PC-3 (cell line): Measurements from ENCODE around the gene PRPF4. TPM values are rescaled to one million over a fixed set of nuclear protein-coding genes. Genes with fewer than 3 reads are reported as not detected.

Source experiments
- ATAC-seq: fragments of 200-7000 bp; cut with Tn5 transposase; 2 replicates; pipeline ENCODE4 v1.9.1; 2020; ENCODE audit warnings: mild to moderate bottlenecking, moderate library complexity
- BruUV-seq: library from RNA; stranded (reverse); fragments of 400-500 nt; replicated peaks from 2 replicates; lab custom pipeline; 2021; lab: Mats Ljungman, UMichigan
- CTCF ChIA-PET: fragments of 300-600 bp; sonication (Branson Sonifier 250); formaldehyde crosslinking; loops from one replicate; lab custom pipeline; 2022; ENCODE audit warnings: antibody characterized with exemption; lab: Charles Lee
- POLR2A ChIA-PET: fragments of 300-600 bp; sonication (Branson Sonifier 250); formaldehyde crosslinking; loops from one replicate; lab custom pipeline; 2022; ENCODE audit warnings: antibody characterized with exemption; ENCODE audit not compliant: unreplicated experiment; lab: Charles Lee
- DNase-seq: peaks from one replicate; pipeline ENCODE4 v3.0.0-alpha.2; 2015
- H2AFZ ChIP-seq: fragments of 300-600 bp; sonication (generic); 2 replicates; pipeline ENCODE4 v1.6.0; 2016; ENCODE audit warnings: antibody characterized with exemption, low read length
- H3F3A ChIP-seq: fragments of 300-600 bp; sonication (generic); one replicate; pipeline ENCODE4 v1.6.0; 2017; ENCODE audit warnings: antibody characterized with exemption, low read length, control low read depth, mild to moderate bottlenecking; ENCODE audit not compliant: unreplicated experiment
- H3K27ac ChIP-seq: fragments of 300-600 bp; sonication (generic); 2 replicates; pipeline ENCODE4 v1.5.1; 2016; ENCODE audit warnings: mild to moderate bottlenecking, low read length
- H3K27me3 ChIP-seq: fragments of 300-600 bp; sonication (generic); 2 replicates; pipeline ENCODE4 v1.6.1; 2016; ENCODE audit warnings: low read length, mixed read lengths
- H3K36me3 ChIP-seq: fragments of 300-600 bp; sonication (generic); 2 replicates; pipeline ENCODE4 v1.6.1; 2016; ENCODE audit warnings: low read depth, mixed run types, low read length, mixed read lengths
- H3K4me1 ChIP-seq: fragments of 300-600 bp; sonication (generic); 2 replicates; pipeline ENCODE4 v1.5.1; 2016; ENCODE audit warnings: low read length; ENCODE audit not compliant: insufficient read depth
- H3K4me2 ChIP-seq: fragments of 300-600 bp; sonication (generic); 2 replicates; pipeline ENCODE4 v1.6.0; 2016; ENCODE audit warnings: low read length
- H3K4me3 ChIP-seq: fragments of 300-600 bp; sonication (generic); 2 replicates; pipeline ENCODE4 v1.5.1; 2016; ENCODE audit warnings: mild to moderate bottlenecking, low read length, mixed read lengths
- H3K79me2 ChIP-seq: fragments of 300-600 bp; sonication (generic); 2 replicates; pipeline ENCODE4 v1.6.1; 2017; ENCODE audit warnings: low read length, mixed read lengths
- H3K9ac ChIP-seq: fragments of 300-600 bp; sonication (generic); 2 replicates; pipeline ENCODE4 v1.6.0; 2016; ENCODE audit warnings: mild to moderate bottlenecking, low read length
- H3K9me2 ChIP-seq: fragments of 300-600 bp; sonication (generic); replicated peaks from 2 replicates; pipeline ENCODE4 v1.6.1; 2016; ENCODE audit warnings: mixed run types, low read length, mixed read lengths
- H3K9me3 ChIP-seq: fragments of 300-600 bp; sonication (generic); 2 replicates; pipeline ENCODE4 v1.6.1; 2016; ENCODE audit warnings: low read length, mixed read lengths
- H4K20me1 ChIP-seq: fragments of 300-600 bp; sonication (generic); 2 replicates; pipeline ENCODE4 v1.6.1; 2016; ENCODE audit warnings: low read length, mixed read lengths
- CTCF ChIP-seq: fragments of 300-600 bp; sonication (generic); conservative IDR thresholded peaks from 2 replicates; pipeline ENCODE4 v1.5.1; 2017; ENCODE audit warnings: antibody characterized with exemption, low read depth, mild to moderate bottlenecking, low read length
- EZH2 ChIP-seq: fragments of 300-600 bp; sonication (generic); IDR thresholded peaks from one replicate; pipeline ENCODE4 v1.6.1; 2017; ENCODE audit warnings: antibody characterized with exemption, mild to moderate bottlenecking, low read length; ENCODE audit not compliant: unreplicated experiment
- EZH2phosphoT487 ChIP-seq: fragments of 300-600 bp; sonication (generic); IDR thresholded peaks from 2 replicates; pipeline ENCODE4 v1.6.1; 2018; ENCODE audit warnings: mild to moderate bottlenecking, antibody characterized with exemption, low read length, borderline replicate concordance
- intact Hi-C: fragments of 100-400 bp; cut with micrococcal nuclease; formaldehyde crosslinking; loops from 2 replicates; pipeline ENCODE4 v1.9.0; 2023
- total RNA-seq: library from RNA; depleted of rRNA; stranded (reverse); fragments of >200 nt; gene quantifications from 2 replicates; pipeline ENCODE4 v1.2.3, GENCODE V29; 2014

Gene PRPF4
- total RNA-seq, 1 experiment from 2014 or later = 32.1 TPM

- H3K4me2 ChIP-seq = no peak overlapping the region
- no peaks in the 10 kb centered on the region; the same call in 1 of the 2 replicates for H3K4me1 ChIP-seq
- peaks cover 53% of the 10 kb centered on the region for H3K36me3 ChIP-seq
- H3K9ac ChIP-seq = no peak overlapping the region
- no peak overlapping the region for H3K4me3 ChIP-seq
- intact Hi-C loops = no loop called here
- H4K20me1 ChIP-seq = no peaks in the 10 kb centered on the region
- ChIA-PET POLR2A (no interaction called here), CTCF (no interaction called here)
- no peak overlapping the region for H3K27ac ChIP-seq
- DNase-seq = no peak
- H3F3A ChIP-seq = no peaks in the 10 kb centered on the region
- no peak overlapping the region for H2AFZ ChIP-seq
- no TSS peak for BruUV-seq
- no peaks in the 10 kb centered on the region for H3K27me3 ChIP-seq
- no peak for TF ChIP-seq EZH2phosphoT487
- no peak for TF ChIP-seq EZH2
- TF ChIP-seq CTCF = no peak
- no peaks in the 10 kb centered on the region for H3K9me2 ChIP-seq
- no peaks in the 10 kb centered on the region for H3K9me3 ChIP-seq
- peaks cover 23% of the 10 kb centered on the region for H3K79me2 ChIP-seq
- no peak for ATAC-seq
Measured at GRCh38 chr9:113281356-113281755, 5.9 kb downstream of the PRPF4 start.

- Histone ChIP-seq H2AFZ (no peak overlapping the region), H3K4me2 (no peak overlapping the region), H3K27me3 (no peaks in the 10 kb centered on the region), H3K9ac (no peak overlapping the region), H3K79me2 (no peaks in the 10 kb centered on the region), H3K9me2 (no peaks in the 10 kb centered on the region), H3K4me1 (no peaks in the 10 kb centered on the region), H3K27ac (no peak overlapping the region), H3K36me3 (peaks cover 73% of the 10 kb centered on the region), H3F3A (no peaks in the 10 kb centered on the region), H4K20me1 (no peaks in the 10 kb centered on the region), H3K9me3 (no peaks in the 10 kb centered on the region), H3K4me3 (no peak overlapping the region)
- ATAC-seq (no peak), DNase-seq (no peak)
- CTCF ChIA-PET = no interaction called here
- POLR2A ChIA-PET = no interaction called here
- intact Hi-C loops = no loop called here
- BruUV-seq = no TSS peak
- TF ChIP-seq EZH2 = no peak
- TF ChIP-seq EZH2phosphoT487 = no peak
- no peak for TF ChIP-seq CTCF
Measured at GRCh38 chr9:113289091-113289490, 13.6 kb downstream of the PRPF4 start.

- ATAC-seq (no peak), DNase-seq (no peak)
- Histone ChIP-seq H2AFZ (no peak overlapping the region), H3K4me2 (no peak overlapping the region), H3K9me3 (no peaks in the 10 kb centered on the region), H3K9me2 (no peaks in the 10 kb centered on the region), H3F3A (no peaks in the 10 kb centered on the region), H3K79me2 (no peaks in the 10 kb centered on the region), H3K27ac (no peak overlapping the region), H3K36me3 (peaks cover 64% of the 10 kb centered on the region), H3K27me3 (no peaks in the 10 kb centered on the region), H3K4me3 (no peak overlapping the region), H3K9ac (no peak overlapping the region), H3K4me1 (no peaks in the 10 kb centered on the region), H4K20me1 (no peaks in the 10 kb centered on the region)
- TF ChIP-seq EZH2phosphoT487 = no peak
- no peak for TF ChIP-seq EZH2
- TF ChIP-seq CTCF = no peak
- ChIA-PET POLR2A (no interaction called here), CTCF (no interaction called here)
- BruUV-seq = no TSS peak
- intact Hi-C loops = no loop called here
Measured at GRCh38 chr9:113290052-113290607, 14.7 kb downstream of the PRPF4 start.
